Chondrocyte (in vitro differentiated cells): ENCODE results near the gene STK38L. TPM values are rescaled to one million over a fixed set of nuclear protein-coding genes. Genes with fewer than 3 reads are reported as not detected.
A peak's percentile ranks its signal among the peaks of the same experiment; 100 is the strongest.

Source experiments
- DNase-seq: peaks from one replicate; pipeline ENCODE4 v3.0.0; 2021; ENCODE audit warnings: mixed read lengths, low spot score
- H3K27ac Mint-ChIP-seq: one replicate; pipeline ENCODE4 v1.8.0; 2021; ENCODE audit warnings: mild to moderate bottlenecking, moderate library complexity, mixed read lengths; ENCODE audit not compliant: unreplicated experiment
- H3K27me3 Mint-ChIP-seq: 2 replicates; pipeline ENCODE4 v1.8.0; 2021; ENCODE audit warnings: low read depth, mixed read lengths
- H3K36me3 Mint-ChIP-seq: 2 replicates; pipeline ENCODE4 v1.8.0; 2021; ENCODE audit warnings: low read depth, mixed read lengths
- H3K4me1 Mint-ChIP-seq: 2 replicates; pipeline ENCODE4 v1.8.0; 2021; ENCODE audit warnings: low read depth, mild to moderate bottlenecking, mixed read lengths
- H3K4me3 Mint-ChIP-seq: one replicate; pipeline ENCODE4 v1.8.0; 2021; ENCODE audit warnings: mild to moderate bottlenecking, moderate library complexity, mixed read lengths; ENCODE audit not compliant: unreplicated experiment
- H3K9me3 Mint-ChIP-seq: 2 replicates; pipeline ENCODE4 v1.8.0; 2021; ENCODE audit warnings: low read depth, mixed read lengths
- total RNA-seq: library from RNA; stranded (reverse); gene quantifications from 3 replicates; pipeline ENCODE4 v1.2.1, GENCODE V29; 2021
- TF ChIP-seq, protein P1 (sequence below): fragments of 200-600 bp; sonication (generic); IDR thresholded peaks from 2 replicates; pipeline ENCODE4 v1.5.0; 2021; ENCODE audit warnings: antibody characterized with exemption, mild to moderate bottlenecking, moderate library complexity

STK38L gene
- total RNA-seq, 1 donor from 2014 or later: 219 TPM

DNA sequence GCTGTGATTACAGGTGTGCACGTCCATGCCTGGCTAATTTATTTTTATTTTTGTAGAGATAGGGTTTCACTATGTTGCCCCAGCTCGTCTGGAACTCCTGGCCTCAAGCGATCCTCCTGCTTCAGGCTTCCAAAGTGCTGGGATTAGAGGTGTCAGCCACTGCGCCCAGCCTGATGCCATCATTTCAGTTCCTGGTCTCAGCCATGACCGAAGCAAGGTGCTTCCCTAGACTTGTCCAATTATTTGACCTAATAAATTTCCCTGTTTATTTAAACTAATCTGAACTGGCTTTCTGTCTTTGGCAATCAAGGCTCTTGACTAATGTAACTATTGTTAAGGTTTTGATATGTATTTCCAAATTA is 24.4 kb upstream of the STK38L start:
- Mint-ChIP-seq H3K27ac (no peak overlapping the region), H3K4me3 (no peak overlapping the region), H3K4me1 (peaks cover 9% of the 10 kb centered on the region), H3K27me3 (no peaks in the 10 kb centered on the region), H3K36me3 (no peaks in the 10 kb centered on the region), H3K9me3 (peaks cover 2% of the 10 kb centered on the region)
- TF ChIP-seq, protein P1, sequence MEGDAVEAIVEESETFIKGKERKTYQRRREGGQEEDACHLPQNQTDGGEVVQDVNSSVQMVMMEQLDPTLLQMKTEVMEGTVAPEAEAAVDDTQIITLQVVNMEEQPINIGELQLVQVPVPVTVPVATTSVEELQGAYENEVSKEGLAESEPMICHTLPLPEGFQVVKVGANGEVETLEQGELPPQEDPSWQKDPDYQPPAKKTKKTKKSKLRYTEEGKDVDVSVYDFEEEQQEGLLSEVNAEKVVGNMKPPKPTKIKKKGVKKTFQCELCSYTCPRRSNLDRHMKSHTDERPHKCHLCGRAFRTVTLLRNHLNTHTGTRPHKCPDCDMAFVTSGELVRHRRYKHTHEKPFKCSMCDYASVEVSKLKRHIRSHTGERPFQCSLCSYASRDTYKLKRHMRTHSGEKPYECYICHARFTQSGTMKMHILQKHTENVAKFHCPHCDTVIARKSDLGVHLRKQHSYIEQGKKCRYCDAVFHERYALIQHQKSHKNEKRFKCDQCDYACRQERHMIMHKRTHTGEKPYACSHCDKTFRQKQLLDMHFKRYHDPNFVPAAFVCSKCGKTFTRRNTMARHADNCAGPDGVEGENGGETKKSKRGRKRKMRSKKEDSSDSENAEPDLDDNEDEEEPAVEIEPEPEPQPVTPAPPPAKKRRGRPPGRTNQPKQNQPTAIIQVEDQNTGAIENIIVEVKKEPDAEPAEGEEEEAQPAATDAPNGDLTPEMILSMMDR: no peak
- DNase-seq: no peak

DNA sequence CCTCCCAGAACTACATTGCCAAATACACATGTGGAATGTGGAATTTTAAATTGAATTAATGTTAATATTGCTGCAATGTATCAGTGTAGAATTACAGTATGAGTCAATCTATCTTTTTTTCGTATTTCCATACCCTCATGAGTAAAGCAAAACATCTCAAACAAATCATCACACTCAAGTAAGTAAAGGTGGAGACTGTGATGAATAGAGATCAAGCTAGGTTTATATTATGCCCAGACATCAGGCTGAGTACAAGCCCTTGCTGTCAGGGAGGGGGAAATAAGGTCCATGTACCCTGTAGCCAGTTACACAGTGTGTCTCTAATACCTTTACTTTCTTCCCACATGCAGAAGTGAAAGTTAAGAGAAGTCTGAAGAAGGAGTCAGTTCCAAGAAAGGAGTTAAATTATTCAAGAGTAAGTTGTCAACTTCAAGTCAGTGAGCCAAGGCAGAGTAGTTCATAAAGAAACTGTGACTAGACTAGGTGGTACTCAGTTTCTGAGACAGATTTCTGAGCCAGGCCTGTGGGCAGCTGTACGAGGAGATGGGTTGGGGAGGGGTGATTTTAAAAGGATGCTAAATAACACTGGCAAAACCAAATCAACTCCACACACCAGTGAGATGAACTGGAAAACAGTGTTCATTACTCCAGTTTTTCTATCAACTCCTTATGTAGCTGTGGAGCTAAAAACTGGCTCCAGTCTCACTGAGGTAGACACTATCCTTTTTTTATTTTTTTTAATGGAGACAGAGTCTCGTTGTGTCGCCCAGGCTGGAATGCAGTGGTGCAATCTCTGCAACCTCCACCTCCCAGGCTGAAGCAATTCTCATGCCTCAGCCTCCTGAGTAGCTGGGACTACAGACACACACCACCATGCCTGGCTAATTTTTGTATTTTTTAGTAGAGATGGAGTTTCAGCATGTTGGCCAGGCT is 23.8 kb upstream of the STK38L start:
- Mint-ChIP-seq H3K4me3 (no peak overlapping the region), H3K4me1 (peaks cover 9% of the 10 kb centered on the region), H3K27ac (peak overlapping the region; percentile 27), H3K27me3 (no peaks in the 10 kb centered on the region), H3K9me3 (peaks cover 2% of the 10 kb centered on the region), H3K36me3 (no peaks in the 10 kb centered on the region)
- DNase-seq: no peak
- TF ChIP-seq, protein P1: no peak

DNA sequence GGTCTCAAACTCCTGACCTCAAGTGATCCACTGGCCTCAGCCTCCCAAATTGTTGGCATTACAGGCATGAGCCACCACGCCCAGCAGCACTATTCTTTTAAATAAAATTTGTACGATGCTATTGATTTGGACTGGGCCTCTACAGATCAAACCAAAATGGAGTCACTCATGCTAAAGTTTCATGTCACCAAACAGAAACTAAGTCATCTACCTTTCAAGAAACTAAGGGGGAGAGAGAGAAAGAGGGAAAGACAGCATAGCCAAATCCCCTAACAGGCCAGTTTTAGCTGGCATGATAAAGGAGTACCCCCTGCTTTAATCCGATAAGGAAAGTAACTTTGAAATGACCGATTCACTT is 23.1 kb upstream of the STK38L start:
- H3K27me3 Mint-ChIP-seq: no peaks in the 10 kb centered on the region
- no peak overlapping the region for H3K27ac Mint-ChIP-seq

DNA sequence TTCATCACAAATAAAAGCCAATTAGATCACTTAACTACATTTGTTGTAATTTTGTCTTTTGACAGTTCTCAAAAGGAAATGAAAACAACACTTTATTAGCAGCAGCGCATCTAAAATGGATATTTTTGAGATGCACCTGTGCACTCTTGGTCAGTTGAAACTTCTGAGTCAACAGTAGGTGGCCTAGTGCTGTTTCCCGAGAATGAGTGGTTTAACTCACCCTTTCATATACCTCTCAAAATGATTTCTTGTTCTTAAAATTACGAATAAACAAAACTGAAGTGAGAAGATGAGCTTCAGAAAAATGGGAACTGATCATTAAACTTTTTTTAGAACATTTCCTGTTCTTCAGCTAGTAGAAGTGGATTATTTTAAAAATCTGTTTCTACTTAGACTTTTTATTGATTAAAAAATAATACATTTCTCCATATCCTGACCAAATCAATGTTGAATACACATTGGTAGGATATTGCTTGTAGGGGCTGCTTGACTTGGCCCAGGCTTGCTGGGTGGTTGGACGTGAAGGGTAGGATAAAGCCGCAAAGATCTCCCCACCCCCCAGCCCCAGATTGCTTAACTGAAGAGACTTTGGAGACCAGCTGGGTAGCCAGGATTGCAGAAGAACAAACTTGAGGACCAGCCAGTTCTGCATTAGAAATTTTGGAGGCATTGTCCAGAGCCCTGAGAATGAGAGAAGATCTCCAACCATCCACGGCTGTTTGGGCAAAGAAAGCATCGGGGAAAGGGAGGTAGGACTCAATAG is 22.3 kb upstream of the STK38L start:
- Mint-ChIP-seq H3K4me3 (no peak overlapping the region), H3K9me3 (peaks cover 2% of the 10 kb centered on the region), H3K36me3 (no peaks in the 10 kb centered on the region), H3K4me1 (peaks cover 19% of the 10 kb centered on the region), H3K27ac (no peak overlapping the region), H3K27me3 (no peaks in the 10 kb centered on the region)
- TF ChIP-seq, protein P1: no peak
- no peak for DNase-seq

More for the DNA sequence above, 23.1 kb upstream of the STK38L start:
- Mint-ChIP-seq H3K4me1 (peaks cover 11% of the 10 kb centered on the region), H3K36me3 (no peaks in the 10 kb centered on the region), H3K4me3 (no peak overlapping the region), H3K9me3 (peaks cover 2% of the 10 kb centered on the region)
- TF ChIP-seq, protein P1: no peak
- no peak for DNase-seq

DNA sequence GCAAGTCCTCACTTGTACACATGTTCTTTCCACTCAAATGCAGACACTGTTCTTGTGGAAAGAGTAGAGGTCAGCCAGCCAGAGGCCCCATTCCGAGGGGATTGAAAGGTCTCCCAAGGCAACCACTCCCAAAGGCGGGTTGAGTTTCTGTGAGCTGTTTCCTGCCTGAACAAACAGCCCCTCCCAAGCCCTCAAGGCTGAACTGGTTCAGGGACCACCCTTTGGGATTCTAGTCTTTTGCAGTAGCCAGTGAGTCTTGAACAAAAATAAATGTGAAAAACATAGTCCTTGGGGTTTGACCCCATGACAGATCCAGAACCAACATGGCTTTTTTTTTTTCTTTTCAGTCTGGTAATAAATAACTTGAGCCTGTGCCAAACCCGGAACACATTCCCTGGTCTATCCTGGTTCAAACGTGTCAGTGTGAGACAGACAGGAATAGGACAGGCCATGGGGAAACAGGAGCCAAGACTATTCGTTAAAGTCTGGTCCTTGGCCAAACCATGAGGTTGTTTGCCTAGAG is 17.6 kb upstream of the STK38L start:
- TF ChIP-seq, protein P1: no peak
- no peaks in the 10 kb centered on the region for H3K27me3 Mint-ChIP-seq
- no peaks in the 10 kb centered on the region for H3K36me3 Mint-ChIP-seq
- no peak for DNase-seq
- H3K27ac Mint-ChIP-seq: peak overlapping the region; percentile 84
- peaks cover 2% of the 10 kb centered on the region for H3K9me3 Mint-ChIP-seq
- no peak overlapping the region for H3K4me3 Mint-ChIP-seq
- H3K4me1 Mint-ChIP-seq: peaks cover 13% of the 10 kb centered on the region
